ENCODE measurements around the gene PRRC2B. TPM values are rescaled to one million over a fixed set of nuclear protein-coding genes. Genes with fewer than 3 reads are reported as not detected.

Gene PRRC2B
- total and polyA plus RNA-seq, 2 experiments from 2014 or later: 45.0 to 193 TPM

DNA sequence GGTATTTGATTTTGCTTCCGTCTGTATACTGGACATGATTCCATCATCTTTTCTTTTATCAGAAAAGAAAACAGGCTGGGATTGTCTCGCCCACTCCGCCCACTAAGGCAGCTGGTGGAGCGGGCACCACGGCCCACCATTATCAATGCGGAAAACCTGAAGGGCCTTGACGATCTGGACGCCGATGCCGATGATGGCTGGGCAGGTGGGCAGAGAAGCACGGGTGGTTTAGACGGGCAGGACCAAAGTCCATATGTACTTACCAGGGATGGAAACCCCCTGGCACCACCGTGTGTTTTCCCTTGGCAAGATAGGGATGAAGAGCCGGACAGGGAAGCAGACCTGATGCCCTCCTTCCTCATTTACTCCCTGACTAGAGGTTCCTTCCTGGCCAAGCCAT is 53.7 kb downstream of the PRRC2B start (continued):
- TF ChIP-seq EZH2 (IDR thresholded peaks at IDR 0.05; ENCODE audit: low read depth, unreplicated experiment): no peak
- TF ChIP-seq, protein P1, sequence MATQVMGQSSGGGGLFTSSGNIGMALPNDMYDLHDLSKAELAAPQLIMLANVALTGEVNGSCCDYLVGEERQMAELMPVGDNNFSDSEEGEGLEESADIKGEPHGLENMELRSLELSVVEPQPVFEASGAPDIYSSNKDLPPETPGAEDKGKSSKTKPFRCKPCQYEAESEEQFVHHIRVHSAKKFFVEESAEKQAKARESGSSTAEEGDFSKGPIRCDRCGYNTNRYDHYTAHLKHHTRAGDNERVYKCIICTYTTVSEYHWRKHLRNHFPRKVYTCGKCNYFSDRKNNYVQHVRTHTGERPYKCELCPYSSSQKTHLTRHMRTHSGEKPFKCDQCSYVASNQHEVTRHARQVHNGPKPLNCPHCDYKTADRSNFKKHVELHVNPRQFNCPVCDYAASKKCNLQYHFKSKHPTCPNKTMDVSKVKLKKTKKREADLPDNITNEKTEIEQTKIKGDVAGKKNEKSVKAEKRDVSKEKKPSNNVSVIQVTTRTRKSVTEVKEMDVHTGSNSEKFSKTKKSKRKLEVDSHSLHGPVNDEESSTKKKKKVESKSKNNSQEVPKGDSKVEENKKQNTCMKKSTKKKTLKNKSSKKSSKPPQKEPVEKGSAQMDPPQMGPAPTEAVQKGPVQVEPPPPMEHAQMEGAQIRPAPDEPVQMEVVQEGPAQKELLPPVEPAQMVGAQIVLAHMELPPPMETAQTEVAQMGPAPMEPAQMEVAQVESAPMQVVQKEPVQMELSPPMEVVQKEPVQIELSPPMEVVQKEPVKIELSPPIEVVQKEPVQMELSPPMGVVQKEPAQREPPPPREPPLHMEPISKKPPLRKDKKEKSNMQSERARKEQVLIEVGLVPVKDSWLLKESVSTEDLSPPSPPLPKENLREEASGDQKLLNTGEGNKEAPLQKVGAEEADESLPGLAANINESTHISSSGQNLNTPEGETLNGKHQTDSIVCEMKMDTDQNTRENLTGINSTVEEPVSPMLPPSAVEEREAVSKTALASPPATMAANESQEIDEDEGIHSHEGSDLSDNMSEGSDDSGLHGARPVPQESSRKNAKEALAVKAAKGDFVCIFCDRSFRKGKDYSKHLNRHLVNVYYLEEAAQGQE (IDR thresholded peaks at IDR 0.05; ENCODE audit: unreplicated experiment): no peak

DNA sequence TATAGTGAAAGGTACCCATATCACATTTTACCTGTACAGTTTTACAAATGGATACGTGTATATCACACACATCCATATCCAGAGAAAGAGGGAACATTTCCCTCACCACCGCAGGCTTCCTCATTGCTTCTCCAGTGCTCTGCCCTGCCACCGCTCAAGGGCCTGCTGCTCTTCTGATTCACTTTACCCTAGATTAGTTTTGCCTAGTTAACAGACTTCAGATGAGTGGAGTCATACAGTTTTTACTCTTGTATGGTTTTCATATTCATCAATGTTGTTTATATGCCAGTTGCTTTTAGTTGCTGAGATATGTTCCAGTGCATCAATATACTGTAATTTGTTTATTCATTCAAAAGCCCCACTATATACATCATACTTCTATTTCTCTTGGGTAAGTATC is 54.9 kb downstream of the PRRC2B start:
- Mint-ChIP-seq H3K9me3 (no peaks in the 10 kb centered on the region), H3K27ac (no peak overlapping the region), H3K4me1 (peaks cover 7% of the 10 kb centered on the region; the same call in 2 of the 3 replicates), H3K36me3 (ENCODE audit: low read depth) (peaks cover 93% of the 10 kb centered on the region), H3K4me3 (no peak overlapping the region), H3K27me3 (ENCODE audit: insufficient read depth, low read depth, poor library complexity) (peaks cover 6% of the 10 kb centered on the region)
- no peak overlapping the region for H2AFZ ChIP-seq
- peaks cover 90% of the 10 kb centered on the region for H3K79me2 ChIP-seq (replicated peaks; ENCODE audit: insufficient read depth)
- peak overlapping the region; percentile 4; the same call in 1 of the 2 replicates for H3K27ac ChIP-seq (ENCODE audit: low read depth)
- H3K4me2 ChIP-seq: no peak overlapping the region
- H3K4me1 ChIP-seq (ENCODE audit: insufficient read depth): no peaks in the 10 kb centered on the region
- H3K4me3 ChIP-seq: no peak overlapping the region
- no peaks in the 10 kb centered on the region for H3K9me2 ChIP-seq (ENCODE audit: insufficient read depth)
- peaks cover 44% of the 10 kb centered on the region for H3F3A ChIP-seq (replicated peaks; ENCODE audit: low read depth)
- peaks cover 55% of the 10 kb centered on the region for H4K20me1 ChIP-seq (replicated peaks; ENCODE audit: insufficient read depth)
- H3K27me3 ChIP-seq (ENCODE audit: insufficient read depth): no peaks in the 10 kb centered on the region
- DNase-seq (ENCODE audit: low spot score) (no peak), ATAC-seq (no peak)
- H3K36me3 ChIP-seq (ENCODE audit: insufficient read depth): peaks cover 84% of the 10 kb centered on the region
- TF ChIP-seq, protein P2, sequence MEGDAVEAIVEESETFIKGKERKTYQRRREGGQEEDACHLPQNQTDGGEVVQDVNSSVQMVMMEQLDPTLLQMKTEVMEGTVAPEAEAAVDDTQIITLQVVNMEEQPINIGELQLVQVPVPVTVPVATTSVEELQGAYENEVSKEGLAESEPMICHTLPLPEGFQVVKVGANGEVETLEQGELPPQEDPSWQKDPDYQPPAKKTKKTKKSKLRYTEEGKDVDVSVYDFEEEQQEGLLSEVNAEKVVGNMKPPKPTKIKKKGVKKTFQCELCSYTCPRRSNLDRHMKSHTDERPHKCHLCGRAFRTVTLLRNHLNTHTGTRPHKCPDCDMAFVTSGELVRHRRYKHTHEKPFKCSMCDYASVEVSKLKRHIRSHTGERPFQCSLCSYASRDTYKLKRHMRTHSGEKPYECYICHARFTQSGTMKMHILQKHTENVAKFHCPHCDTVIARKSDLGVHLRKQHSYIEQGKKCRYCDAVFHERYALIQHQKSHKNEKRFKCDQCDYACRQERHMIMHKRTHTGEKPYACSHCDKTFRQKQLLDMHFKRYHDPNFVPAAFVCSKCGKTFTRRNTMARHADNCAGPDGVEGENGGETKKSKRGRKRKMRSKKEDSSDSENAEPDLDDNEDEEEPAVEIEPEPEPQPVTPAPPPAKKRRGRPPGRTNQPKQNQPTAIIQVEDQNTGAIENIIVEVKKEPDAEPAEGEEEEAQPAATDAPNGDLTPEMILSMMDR (conservative IDR thresholded peaks at IDR 0.05; ENCODE audit: low read depth in 2 of 2): no peak
- TF ChIP-seq, protein P3, sequence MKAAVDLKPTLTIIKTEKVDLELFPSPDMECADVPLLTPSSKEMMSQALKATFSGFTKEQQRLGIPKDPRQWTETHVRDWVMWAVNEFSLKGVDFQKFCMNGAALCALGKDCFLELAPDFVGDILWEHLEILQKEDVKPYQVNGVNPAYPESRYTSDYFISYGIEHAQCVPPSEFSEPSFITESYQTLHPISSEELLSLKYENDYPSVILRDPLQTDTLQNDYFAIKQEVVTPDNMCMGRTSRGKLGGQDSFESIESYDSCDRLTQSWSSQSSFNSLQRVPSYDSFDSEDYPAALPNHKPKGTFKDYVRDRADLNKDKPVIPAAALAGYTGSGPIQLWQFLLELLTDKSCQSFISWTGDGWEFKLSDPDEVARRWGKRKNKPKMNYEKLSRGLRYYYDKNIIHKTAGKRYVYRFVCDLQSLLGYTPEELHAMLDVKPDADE (IDR thresholded peaks at IDR 0.05): no peak
- TF ChIP-seq, protein P4, sequence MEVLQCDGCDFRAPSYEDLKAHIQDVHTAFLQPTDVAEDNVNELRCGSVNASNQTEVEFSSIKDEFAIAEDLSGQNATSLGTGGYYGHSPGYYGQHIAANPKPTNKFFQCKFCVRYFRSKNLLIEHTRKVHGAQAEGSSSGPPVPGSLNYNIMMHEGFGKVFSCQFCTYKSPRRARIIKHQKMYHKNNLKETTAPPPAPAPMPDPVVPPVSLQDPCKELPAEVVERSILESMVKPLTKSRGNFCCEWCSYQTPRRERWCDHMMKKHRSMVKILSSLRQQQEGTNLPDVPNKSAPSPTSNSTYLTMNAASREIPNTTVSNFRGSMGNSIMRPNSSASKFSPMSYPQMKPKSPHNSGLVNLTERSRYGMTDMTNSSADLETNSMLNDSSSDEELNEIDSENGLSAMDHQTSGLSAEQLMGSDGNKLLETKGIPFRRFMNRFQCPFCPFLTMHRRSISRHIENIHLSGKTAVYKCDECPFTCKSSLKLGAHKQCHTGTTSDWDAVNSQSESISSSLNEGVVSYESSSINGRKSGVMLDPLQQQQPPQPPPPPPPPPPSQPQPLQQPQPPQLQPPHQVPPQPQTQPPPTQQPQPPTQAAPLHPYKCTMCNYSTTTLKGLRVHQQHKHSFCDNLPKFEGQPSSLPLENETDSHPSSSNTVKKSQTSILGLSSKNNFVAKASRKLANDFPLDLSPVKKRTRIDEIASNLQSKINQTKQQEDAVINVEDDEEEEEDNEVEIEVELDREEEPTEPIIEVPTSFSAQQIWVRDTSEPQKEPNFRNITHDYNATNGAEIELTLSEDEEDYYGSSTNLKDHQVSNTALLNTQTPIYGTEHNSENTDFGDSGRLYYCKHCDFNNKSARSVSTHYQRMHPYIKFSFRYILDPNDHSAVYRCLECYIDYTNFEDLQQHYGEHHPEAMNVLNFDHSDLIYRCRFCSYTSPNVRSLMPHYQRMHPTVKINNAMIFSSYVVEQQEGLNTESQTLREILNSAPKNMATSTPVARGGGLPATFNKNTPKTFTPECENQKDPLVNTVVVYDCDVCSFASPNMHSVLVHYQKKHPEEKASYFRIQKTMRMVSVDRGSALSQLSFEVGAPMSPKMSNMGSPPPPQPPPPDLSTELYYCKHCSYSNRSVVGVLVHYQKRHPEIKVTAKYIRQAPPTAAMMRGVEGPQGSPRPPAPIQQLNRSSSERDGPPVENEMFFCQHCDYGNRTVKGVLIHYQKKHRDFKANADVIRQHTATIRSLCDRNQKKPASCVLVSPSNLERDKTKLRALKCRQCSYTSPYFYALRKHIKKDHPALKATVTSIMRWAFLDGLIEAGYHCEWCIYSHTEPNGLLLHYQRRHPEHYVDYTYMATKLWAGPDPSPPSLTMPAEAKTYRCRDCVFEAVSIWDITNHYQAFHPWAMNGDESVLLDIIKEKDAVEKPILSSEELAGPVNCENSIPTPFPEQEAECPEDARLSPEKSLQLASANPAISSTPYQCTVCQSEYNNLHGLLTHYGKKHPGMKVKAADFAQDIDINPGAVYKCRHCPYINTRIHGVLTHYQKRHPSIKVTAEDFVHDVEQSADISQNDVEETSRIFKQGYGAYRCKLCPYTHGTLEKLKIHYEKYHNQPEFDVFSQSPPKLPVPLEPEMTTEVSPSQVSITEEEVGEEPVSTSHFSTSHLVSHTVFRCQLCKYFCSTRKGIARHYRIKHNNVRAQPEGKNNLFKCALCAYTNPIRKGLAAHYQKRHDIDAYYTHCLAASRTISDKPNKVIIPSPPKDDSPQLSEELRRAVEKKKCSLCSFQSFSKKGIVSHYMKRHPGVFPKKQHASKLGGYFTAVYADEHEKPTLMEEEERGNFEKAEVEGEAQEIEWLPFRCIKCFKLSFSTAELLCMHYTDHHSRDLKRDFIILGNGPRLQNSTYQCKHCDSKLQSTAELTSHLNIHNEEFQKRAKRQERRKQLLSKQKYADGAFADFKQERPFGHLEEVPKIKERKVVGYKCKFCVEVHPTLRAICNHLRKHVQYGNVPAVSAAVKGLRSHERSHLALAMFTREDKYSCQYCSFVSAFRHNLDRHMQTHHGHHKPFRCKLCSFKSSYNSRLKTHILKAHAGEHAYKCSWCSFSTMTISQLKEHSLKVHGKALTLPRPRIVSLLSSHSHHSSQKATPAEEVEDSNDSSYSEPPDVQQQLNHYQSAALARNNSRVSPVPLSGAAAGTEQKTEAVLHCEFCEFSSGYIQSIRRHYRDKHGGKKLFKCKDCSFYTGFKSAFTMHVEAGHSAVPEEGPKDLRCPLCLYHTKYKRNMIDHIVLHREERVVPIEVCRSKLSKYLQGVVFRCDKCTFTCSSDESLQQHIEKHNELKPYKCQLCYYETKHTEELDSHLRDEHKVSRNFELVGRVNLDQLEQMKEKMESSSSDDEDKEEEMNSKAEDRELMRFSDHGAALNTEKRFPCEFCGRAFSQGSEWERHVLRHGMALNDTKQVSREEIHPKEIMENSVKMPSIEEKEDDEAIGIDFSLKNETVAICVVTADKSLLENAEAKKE (CRISPR knock-in tag; IDR thresholded peaks at IDR 0.05): no peak
- TF ChIP-seq POLR2AphosphoS5 (IDR thresholded peaks at IDR 0.05; ENCODE audit: low read depth) (no peak), EZH2phosphoT487 (IDR thresholded peaks at IDR 0.05; ENCODE audit: unreplicated experiment) (no peak), EZH2 (IDR thresholded peaks at IDR 0.05; ENCODE audit: low read depth, unreplicated experiment) (no peak), ZNF114 (CRISPR knock-in tag; IDR thresholded peaks at IDR 0.05) (no peak), CREB1 (CRISPR knock-in tag; IDR thresholded peaks at IDR 0.05; ENCODE audit: low read depth) (no peak), JUNB (IDR thresholded peaks at IDR 0.05; ENCODE audit: unreplicated experiment) (no peak), ZNF331 (CRISPR knock-in tag; IDR thresholded peaks at IDR 0.05; ENCODE audit: low read depth) (no peak), STAT1 (IDR thresholded peaks at IDR 0.05; ENCODE audit: unreplicated experiment) (no peak)
